CD4-positive, alpha-beta T cell treated with Interleukin-15 for 4 hours (primary cell): Measurements from ENCODE around the gene MAP2K2.

Experiments used
- DNase-seq: peaks from one replicate; pipeline ENCODE4 v3.0.0-alpha.2; 2020; ENCODE audit warnings: low spot score

MAP2K2 gene

GRCh38 chr19:4059891-4060620 lies 63.9 kb downstream of the MAP2K2 start:
- DNase-seq, result peak; percentile 75

- no peak for DNase-seq
Measured at GRCh38 chr19:4059453-4059871, 64.5 kb downstream of the MAP2K2 start.

- DNase-seq, result no peak
Measured at GRCh38 chr19:4058693-4059452, 65.0 kb downstream of the MAP2K2 start.

GRCh38 chr19:4057931-4058692 lies 65.8 kb downstream of the MAP2K2 start:
- peak; percentile 65 for DNase-seq

- no peak for DNase-seq
Measured at GRCh38 chr19:4055209-4055552, 68.7 kb downstream of the MAP2K2 start.

GRCh38 chr19:4054441-4055208 lies 69.3 kb downstream of the MAP2K2 start:
- no peak for DNase-seq

- DNase-seq, result no peak
Measured at GRCh38 chr19:4053423-4054324, 70.2 kb downstream of the MAP2K2 start.

- DNase-seq, result no peak
Measured at GRCh38 chr19:4052993-4053422, 70.9 kb downstream of the MAP2K2 start.

GRCh38 chr19:4052114-4052992 lies 71.6 kb downstream of the MAP2K2 start:
- no peak for DNase-seq

GRCh38 chr19:4051175-4052101 lies 72.5 kb downstream of the MAP2K2 start:
- DNase-seq, result no peak

GRCh38 chr19:4049432-4049831 lies 74.5 kb downstream of the MAP2K2 start:
- DNase-seq, result no peak

- no peak for DNase-seq
Measured at GRCh38 chr19:4046946-4047683, 76.8 kb downstream of the MAP2K2 start.

- no peak for DNase-seq
Measured at GRCh38 chr19:4046362-4046691, 77.6 kb downstream of the MAP2K2 start.

- no peak for DNase-seq
Measured at GRCh38 chr19:4045597-4046361, 78.1 kb downstream of the MAP2K2 start.

GRCh38 chr19:4044990-4045465 lies 78.9 kb downstream of the MAP2K2 start:
- DNase-seq, result no peak

GRCh38 chr19:4043966-4044715 lies 79.8 kb downstream of the MAP2K2 start:
- DNase-seq, result no peak

- no peak for DNase-seq
Measured at GRCh38 chr19:4043401-4043800, 80.5 kb downstream of the MAP2K2 start.
